OCI-M1 (cell line): Measurements from ENCODE around the gene KIF6.

Experiments used
- DNase-seq: peaks from one replicate; lab custom pipeline; 2025; lab: John Stamatoyannopoulos, UW

KIF6 gene

DNA sequence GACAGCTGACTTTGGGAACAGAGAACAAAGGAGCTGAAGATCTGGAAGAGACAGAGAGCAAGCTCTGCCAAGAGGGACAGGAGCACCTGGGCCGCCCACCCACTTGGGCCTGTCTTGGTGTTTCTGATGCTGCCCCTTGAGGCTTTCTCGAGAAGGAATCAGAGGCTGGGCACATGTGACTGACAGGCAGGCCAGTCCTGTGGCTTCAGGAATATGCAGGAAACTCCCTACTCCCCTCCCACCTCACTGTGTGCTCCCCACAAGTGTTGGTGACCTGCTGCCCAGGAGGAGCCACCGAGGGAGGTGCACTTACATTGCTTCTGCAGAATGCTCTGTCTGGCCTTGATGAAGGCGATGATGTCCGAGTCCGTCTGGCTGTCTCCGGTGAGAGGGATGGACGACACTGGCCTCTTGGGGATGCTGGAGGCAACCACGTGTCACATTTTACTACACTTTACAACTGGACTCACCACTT, 381.8 kb downstream of the KIF6 start:
- DNase-seq, result no peak

DNA sequence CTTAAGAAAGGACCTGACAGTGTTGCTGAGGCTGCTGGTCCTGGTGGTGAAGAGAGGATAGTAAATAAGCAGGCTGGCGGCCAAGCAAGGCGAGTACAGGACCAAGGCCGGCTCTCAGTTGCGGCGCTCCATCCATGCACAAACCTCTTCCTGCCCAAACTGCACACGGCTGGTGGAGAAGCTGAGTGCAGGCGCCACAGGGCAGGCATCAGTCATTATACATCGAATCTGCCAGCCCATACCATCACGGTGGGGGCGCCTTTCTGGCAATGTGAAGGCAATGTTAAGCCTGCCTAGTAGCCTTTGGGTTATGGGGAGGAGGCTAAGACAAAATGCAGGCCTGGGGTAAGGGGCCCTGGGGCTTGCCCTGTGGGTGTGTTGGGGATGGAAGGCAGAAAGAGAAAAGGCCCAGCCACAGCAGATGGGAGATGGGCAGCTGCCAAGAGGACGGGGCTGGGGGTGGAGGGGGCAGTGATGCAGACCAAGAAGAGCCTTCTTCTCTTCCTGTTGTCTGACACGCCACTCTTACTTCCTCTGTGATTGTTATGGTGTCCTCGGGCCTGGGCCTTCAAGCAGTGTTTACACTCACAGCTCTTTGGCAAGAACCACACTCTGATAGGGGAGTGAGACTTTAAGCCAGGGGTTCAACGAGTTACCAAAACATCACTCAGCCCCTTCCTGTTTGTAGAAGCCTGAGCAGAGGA, 382.4 kb downstream of the KIF6 start:
- DNase-seq, result no peak

GRCh38 chr6:39341937-39342336, 383.3 kb downstream of the KIF6 start:
- DNase-seq, result no peak

DNA sequence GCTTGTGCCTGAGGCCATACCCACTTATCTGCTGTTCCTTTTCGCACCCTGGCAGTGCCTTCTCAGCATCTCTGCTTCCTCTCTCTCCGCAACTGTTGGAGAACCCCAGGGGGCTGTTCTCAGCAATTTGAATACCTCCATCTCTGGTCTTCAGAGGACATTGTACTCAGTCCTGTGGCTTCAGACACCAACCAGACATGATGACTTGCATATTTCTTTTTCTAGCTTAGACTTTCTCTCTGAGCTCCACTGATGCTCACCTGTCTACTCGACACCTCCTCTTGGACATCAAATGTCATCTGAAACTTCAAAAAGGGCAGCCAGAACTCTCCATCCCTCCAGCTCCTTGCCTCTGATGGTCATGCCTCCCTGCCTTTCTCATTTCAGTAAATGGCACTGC, 383.9 kb downstream of the KIF6 start:
- DNase-seq, result no peak

DNA sequence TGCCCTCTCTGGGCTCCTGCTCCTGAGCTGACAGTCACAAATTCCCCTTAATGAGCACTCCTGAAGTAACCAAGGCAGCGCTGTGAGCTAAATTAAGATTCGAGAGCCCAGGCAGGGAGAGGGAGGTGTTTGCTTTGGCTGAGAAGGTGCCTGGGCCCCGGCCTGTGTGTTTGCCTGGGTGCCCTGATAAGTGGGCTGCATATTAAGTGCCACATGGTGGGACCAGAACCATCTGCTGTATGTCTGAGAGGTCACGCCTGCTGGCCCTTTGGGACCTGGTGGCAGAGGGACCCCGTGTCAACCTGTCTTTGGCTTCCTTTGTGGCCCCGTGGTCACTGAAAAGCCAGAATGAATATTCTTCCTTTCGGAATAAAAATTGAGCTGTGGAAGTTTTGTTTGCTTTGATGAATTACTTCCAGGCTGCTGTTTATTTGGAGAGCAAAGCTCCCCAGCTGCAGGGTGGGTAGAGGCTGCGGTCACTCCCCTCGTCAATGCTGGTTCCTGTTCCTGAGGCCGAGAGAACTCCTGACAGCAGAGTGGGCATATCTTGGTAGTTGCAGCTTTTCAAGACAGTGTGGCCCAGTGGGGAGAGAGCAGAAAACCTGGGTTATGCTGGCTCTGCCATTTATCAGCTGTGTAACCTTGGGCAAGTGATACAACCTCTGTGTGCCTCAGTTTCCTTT, 385.2 kb downstream of the KIF6 start:
- no peak for DNase-seq

DNA sequence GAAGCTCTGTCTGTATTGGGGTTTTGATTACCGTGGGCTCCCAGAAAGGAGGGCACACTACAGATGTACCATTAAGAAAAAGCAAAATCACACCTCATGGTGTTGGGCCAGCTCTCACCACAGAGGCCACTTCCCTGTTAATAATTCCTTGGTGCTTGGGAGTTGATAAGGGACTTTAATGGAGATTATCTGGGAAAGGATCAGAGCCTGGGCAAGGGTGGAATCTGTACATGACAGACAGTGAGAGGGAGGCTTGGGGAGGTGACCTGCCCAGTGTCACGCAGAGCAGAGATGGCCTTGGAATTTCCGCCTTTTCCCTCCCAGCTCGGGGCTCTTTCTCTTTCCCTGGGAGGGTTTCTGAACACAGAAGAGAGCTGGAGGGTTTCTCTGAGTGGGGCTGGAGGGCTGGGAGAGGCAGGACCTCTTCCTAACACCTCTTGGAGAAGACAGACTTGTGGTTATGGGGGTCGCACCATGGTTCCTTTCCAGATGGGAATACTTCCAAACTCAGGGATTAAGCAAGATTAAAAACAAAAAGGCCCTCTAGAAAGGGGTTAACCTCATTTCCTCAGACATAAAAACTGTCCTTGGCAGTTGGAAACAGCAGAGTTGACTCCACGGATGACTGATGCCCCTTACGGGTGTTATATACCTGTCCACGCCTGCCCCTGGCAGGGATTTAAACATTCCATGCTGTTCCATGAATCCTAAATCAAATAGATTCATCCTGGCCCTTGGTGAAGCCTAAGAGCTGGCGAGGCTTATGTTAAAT, 385.9 kb downstream of the KIF6 start:
- DNase-seq, result no peak

GRCh38 chr6:39338397-39338796, 386.8 kb downstream of the KIF6 start:
- DNase-seq, result peak; percentile 44

DNA sequence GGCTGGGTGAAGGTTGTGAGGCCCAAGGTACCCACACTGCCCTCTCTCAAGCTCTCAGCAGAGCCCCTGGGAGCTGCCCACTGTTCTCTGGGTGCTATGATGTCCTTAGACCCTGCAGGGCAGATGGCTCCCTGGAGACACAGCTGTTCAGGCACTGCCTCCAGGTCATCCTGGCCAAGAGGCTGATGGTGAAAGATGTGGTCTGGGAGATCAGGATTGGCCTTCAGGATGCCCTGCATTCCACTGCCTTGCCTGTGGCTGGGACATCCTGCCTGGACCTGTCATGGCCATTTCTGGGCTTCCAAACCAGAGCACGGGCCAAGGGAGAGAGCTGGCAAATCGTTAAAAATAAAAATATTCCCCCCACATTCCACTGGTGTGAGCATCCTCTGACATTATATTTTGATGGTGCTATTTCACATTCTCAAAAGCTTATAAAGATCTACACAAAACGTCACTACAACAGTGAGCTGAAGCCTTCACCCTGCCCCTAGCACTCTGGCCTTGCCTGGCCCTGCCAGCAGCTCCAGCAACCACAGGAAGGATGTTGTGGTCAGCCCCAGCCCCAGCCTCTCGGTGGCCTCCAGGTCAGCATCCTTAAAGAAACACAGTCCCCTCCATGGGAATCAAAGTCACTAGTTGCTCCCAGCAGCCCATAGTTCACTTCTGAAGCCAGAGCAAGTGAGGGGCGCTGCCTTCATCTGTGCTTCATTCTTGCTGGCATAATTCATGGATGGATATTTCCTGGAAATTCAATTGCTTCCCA, 389.2 kb downstream of the KIF6 start:
- peak; percentile 42 for DNase-seq

DNA sequence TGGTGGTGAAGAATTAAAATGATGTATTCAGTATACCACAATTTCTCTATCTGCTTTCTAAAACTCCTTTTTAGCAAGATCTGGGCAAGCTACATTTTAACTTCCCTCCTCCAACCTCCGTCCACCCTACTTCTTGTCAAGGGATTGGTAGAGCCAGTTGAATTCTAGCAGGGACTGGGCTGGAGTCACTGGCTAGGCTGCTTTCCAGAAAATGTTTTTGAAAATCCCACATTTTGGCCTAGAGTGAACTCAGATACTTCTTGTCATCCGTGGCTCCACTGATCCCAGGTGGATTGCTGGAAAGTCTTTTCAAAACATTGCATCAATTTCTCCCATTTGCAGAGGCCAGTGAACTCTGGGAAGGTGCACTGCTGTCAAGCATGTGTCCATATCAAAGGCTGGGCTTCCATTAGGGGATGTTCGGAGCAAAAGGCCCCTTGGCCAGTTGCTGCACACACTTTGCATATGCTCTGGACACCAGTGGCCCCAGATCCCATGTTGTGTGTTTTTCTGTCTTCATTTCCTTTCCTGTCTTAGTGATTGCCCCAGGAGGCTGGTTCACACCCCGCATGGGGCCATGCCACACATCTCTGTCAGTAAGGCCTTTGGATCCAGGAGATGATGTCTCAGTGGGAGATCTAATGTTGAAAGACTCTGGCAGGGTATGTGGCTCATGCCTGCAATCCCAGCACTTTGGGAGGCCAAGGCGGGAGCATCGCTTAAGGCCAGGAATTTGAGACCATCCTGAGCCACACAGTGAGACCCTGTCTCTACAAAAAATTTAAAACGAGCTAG, 391.4 kb downstream of the KIF6 start:
- no peak for DNase-seq

- DNase-seq, result no peak
These were observed 394.7 kb downstream of the KIF6 start for GRCh38 chr6:39330476-39330875.

DNA sequence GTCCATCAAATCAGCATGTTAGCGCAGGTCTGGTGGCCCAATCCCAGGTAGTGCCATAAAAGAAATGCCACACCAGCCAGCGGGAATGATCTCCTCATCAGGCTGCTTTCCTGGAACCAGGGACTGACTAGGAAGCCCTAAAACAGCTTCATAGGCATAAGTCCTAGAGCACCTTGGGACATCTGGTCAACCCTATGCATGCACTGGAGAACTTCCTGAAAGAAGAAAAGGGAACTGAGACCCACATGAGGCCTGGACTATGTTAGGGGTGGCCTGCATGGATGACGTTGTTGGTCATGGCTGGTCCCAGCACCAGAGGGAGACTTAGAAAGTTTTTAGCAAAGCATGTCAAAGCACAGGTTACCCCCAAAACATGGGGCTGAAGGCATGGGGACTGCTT, 395.2 kb downstream of the KIF6 start:
- DNase-seq, result peak; percentile 22

- DNase-seq, result no peak
These were observed 397.1 kb downstream of the KIF6 start for GRCh38 chr6:39328066-39328465.

DNA sequence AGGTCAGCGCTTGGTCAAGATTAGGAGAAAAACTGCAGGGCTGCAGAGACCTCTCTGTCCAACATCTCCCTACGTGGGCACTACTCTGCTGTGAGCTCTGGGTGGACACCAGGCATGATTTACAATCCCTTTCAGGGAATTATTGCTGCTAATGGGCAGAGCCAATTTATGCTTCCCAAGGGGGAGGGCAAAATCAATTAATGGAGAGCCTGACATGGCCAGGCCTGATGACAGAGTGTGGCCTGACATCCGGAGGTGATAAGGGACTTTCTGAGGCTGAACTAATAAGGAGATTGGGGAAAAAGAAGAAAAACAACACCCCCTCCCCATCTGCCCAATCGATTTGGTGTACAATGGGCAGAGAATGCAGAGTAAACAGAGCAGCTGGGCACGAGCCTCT, 397.7 kb downstream of the KIF6 start:
- DNase-seq, result no peak

DNA sequence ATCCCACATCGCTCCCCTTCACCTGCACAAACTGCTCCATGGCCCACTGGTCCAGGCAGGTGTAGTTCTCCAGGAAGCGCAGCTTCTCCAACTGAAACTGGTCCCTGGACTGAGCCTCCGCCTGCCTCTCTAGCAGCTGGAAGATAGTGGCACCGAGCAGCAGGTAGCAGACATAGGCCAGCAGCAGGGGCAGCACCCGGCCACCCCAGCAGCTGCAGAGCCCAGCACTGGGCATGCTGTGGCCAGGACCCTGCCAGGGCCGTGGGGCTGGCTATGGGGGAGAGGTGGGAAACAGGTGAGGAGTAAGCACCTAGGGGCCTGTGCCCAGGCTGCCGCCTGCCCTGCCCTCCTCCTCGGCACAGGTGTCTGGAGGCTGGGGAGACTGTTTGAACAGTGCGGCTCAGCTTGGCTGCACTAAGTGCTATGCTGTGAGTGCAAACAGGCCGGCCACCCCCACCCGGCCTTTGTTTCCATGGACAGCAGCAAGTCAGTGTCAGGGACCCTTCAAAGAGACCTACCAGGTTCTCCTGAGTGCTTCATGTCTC, 402.8 kb downstream of the KIF6 start, which contains the start of gene KCNK16:
KCNK16 (minus strand) TSS at position 397 of the 545 bp plus-strand sequence; CDS start at position 235, 162 bp downstream.
- DNase-seq, result no peak

DNA sequence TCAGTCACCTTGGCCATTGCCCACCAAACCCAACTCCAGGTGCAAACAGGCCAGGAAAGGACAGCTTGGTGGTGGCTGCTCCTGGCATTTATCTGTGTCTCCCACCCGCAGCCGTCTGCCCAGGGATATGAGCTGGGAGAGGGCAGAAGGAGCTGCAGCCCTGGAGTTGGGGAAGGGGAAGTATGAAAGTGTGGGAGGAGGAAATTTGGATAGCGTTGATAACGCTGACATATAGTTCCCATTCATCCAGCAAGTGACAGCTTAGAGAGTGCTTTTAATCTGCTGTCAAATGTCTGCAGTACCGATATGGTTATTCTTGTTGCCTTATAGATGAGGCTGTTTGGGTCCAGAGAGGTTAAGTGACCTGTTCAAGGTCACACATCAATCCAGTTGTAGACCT, 403.4 kb downstream of the KIF6 start:
- DNase-seq, result peak; percentile 51

DNA sequence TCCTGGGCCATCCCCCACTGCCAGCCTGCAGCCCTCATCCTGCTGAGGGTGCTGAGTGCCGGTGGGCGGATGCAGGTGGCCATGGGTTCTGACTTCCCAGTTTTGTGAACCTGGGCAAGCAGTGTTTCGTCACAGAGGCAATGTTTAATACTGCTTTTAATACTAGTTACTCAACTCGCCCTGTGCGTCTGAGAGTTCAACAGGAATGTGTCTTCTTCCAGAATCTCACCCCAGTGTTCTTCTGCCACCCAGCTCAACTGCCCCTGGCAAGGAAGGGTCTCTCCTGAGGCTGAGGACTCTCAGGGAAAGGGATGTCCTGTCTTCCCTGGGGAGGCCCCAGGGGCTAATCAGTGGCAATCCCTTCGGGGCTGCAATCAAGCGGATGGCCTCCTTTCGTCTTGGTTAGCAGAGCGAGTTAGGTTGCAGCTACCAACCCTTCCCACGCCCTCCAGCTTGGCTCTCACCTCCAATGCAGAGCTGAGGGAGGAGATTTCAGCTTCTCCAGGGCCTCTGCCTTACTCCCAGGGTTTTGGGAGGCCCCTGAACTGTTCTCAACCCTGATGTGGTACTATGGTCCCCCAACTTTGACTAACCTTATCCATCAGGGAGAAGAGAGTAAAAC, 404.7 kb downstream of the KIF6 start:
- no peak for DNase-seq

DNA sequence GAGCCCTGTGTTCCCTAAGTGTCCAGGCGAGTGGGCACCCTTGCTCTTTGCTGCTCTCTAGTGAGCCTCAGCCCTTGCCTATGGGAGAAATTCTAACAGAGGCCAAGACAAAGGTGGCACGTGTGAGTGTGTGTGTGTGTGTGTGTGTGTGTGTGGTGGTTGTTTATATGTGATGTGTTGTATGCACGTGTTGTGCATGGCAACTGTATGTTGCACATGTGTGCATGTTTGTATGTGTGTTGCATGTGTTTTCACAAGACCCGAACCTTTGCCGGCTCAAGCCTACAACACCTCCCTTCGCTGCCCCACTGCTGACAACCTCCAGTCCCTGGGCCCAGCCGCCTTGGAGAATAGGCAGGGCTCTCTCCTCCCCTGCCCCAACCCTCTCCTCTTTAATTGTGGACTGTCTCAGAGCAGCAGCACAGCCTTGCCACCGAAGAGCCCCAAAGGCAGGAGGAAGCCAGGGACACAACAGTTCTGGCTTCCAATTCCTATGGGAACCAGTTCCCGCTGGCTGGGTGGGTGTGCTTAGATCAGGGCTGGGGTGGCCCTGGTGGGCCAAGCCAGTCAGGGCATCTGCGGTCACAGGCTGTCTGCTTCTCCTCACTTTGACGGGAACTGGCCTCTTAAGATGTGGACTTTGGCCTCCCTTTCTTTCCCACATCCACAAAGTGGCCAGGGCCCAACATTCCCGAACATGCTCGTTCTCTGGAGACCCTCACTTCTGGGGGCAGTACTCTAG, 405.4 kb downstream of the KIF6 start:
- no peak for DNase-seq

DNA sequence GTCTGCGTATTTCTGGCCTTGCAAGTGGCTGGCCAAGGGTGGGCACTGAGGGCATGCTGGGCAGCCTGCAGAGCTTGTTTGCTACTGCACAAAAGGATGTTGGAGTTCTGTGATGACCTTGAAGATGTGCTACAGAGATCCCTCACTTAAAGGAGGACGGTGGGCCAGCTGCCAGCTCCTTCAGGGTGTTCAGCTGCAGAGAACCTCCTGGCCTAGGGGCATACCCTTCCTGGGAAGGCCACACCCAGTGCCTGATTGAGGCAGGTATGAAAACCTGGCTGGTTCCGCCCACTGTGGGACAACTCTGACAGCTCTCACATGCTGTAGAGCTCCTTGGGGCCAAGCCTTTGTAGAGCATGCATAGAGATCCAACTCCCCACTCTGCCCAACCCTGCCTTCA, 408.0 kb downstream of the KIF6 start:
- DNase-seq, result no peak

DNA sequence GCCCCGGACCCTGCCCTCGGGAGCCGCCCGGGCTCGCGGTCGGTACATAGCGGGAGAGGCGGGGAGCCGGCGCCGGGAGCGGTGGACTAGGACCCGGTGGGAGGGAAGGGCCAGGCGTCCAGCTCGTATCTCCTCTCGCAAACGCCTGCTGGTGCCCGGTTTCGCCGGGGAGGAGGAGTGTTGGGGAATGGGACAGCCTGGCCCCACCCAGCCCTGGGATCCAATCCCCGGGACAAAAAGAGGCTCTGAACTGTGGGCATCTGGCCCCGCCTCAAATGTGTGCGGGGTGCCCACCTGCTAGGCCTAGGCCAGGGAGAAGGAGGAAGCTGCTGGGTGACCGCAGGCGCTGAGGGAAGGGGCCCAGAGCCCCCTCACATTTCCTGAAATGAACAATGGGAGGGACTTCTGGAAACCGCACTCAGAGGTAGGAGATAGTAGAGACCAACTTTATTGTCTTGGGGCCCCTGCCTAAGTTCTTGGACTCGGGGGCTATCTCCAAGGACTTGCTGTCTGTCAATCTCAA, 410.9 kb downstream of the KIF6 start, which contains the start of gene KCNK17:
KCNK17 (minus strand) TSS at position 147 of the 523 bp plus-strand sequence; CDS start at position 48, 99 bp downstream.
- DNase-seq, result peak; percentile 14
